HG02840 (cell line): ENCODE measurements around the gene NADK2.
A peak's percentile ranks its signal among the peaks of the same experiment; 100 is the strongest.

Experiments
- ATAC-seq: cut with Tn5 transposase; IDR thresholded peaks from one replicate; pipeline ENCODE4 v1.9.1; 2021; ENCODE audit warnings: mild to moderate bottlenecking, moderate library complexity, moderate number of reproducible peaks; ENCODE audit not compliant: unreplicated experiment, low FRiP score

NADK2 gene

GRCh38 chr5:36172599-36172998 lies 69.1 kb downstream of the NADK2 start:
- ATAC-seq: no peak

- ATAC-seq: no peak
These were observed 70.8 kb downstream of the NADK2 start for GRCh38 chr5:36170832-36171424.

GRCh38 chr5:36168737-36169136 lies 73.0 kb downstream of the NADK2 start:
- ATAC-seq: no peak

GRCh38 chr5:36164461-36164860 lies 77.3 kb downstream of the NADK2 start:
- ATAC-seq: no peak

- ATAC-seq: no peak
These were observed 78.8 kb downstream of the NADK2 start for GRCh38 chr5:36162810-36163486.

- no peak for ATAC-seq
These were observed 80.4 kb downstream of the NADK2 start for GRCh38 chr5:36161361-36161760.

GRCh38 chr5:36160617-36161016 lies 81.1 kb downstream of the NADK2 start:
- ATAC-seq: no peak

GRCh38 chr5:36158144-36158543 lies 83.6 kb downstream of the NADK2 start:
- ATAC-seq: no peak

- ATAC-seq: no peak
These were observed 85.1 kb downstream of the NADK2 start for GRCh38 chr5:36156619-36157018.

- no peak for ATAC-seq
These were observed 85.6 kb downstream of the NADK2 start for GRCh38 chr5:36156121-36156601.

- no peak for ATAC-seq
These were observed 86.4 kb downstream of the NADK2 start for GRCh38 chr5:36155291-36155690.

- ATAC-seq: no peak
These were observed 88.0 kb downstream of the NADK2 start for GRCh38 chr5:36153726-36154125.

GRCh38 chr5:36153298-36153677 lies 88.4 kb downstream of the NADK2 start:
- ATAC-seq: no peak

GRCh38 chr5:36152324-36153297 lies 89.1 kb downstream of the NADK2 start:
- peak; percentile 6 for ATAC-seq

GRCh38 chr5:36151434-36152323 lies 90.0 kb downstream of the NADK2 start, which contains the start of the genes LMBRD2 and SKP2:
TSS of gene LMBRD2 (minus strand) at chr5:36151887. CDS start at chr5:36143349, 8,538 bp downstream.
TSS of gene SKP2 (plus strand) at chr5:36152111. CDS start at chr5:36152263, 152 bp downstream.
- peak; percentile 99 for ATAC-seq

- peak; percentile 24 for ATAC-seq
These were observed 90.9 kb downstream of the NADK2 start for GRCh38 chr5:36150676-36151433.

- ATAC-seq: no peak
These were observed 94.0 kb downstream of the NADK2 start for GRCh38 chr5:36147681-36148080.

- no peak for ATAC-seq
These were observed 95.3 kb downstream of the NADK2 start for GRCh38 chr5:36146390-36146789.

GRCh38 chr5:36145311-36145710 lies 96.4 kb downstream of the NADK2 start:
- ATAC-seq: no peak
